NCI-H2196 (cell line): ENCODE measurements around the gene FGF4.

Experiments
- DNase-seq: peaks from one replicate; lab custom pipeline; 2025; ENCODE audit not compliant: unreplicated experiment; lab: John Stamatoyannopoulos, UW

The FGF4 gene

DNA sequence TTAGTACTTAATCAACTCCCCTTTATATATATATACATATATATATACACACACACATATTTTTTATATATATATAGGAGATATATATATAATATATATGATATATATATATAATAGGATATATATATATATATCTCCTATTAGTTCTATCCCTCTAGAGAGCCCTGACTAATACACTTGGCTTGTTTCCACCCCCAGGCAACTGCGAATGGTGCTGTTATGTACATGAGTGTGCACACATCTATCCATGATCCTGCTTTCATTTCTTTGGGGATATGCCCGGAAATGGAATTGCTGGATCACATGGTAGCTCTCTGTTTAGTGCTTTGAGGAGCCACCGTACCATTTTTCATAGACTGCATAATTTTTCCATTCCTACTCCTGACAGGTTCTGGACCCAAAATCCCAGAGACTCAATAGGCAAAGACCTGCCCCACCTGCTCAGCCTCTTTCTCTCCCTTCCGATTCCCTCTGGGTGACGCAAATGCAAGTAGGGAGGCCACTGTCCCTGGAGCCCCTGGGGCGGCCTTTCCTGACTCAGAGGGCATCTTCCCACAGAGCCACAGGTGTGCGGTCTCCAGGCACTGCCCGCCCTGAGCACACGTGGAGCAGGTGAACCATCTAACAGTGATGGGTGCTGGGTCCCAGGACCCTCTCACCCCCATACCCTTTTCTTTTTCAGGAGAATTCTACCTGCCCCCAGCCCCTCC is 32.1 kb upstream of the FGF4 start:
- no peak for DNase-seq

DNA sequence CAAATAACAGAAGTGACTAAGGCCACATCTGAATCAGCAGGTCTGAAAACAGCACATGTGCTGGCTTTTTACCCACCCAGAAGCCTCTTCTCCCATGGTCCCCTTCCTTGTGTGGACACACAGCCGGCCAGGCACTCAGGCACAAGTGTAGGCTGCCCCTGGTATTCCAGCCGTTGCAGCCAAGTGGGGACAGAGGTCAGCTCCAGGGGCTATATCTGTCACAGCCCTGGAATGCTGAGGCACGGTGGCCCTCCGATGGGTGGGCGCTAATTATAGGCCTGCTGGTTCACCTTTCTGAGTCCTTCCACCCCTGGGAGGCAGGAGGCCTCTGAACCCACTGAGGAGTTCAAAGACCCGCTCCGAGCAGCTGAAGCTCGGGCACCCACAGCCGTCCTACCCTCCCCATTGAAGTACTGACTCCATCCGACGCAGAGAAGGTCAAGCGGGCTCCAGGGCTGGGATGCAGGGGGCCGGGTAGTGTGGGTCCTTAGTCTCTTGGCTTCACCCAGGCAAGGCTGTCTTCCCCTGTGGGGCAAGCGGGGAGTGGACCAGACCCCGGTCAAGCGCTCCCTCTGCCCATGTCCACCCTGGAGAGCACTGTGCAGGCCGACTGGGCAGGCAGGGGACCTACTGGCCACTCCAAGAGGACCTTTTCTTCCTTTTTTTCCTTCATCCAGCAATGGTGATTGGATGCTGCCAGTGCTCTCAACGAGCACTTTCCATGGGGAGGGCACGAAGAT is 29.8 kb upstream of the FGF4 start:
- no peak for DNase-seq

- no peak for DNase-seq
Observed at GRCh38 chr11:69803604-69804218, 28.6 kb upstream of the FGF4 start.

DNA sequence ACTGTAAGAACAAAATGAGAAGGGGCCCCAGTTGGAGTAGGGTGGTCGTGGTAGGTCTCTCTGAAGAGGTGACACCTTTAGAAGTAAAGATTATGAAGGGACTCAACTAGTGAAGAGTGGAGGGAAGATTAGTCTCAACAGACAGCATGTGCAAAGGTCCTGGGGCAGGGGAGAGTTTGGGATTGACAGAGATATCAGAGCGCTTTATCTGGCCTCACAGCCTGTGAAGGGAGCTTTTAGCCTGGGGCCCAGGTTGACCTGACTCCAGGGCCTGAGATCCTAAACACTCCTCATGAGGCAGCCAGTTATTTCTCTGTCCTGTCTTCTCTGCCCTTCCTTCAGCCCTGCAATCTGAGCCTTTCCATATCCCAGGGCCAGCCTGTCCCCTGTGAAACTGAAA is 27.9 kb upstream of the FGF4 start:
- DNase-seq, result no peak

GRCh38 chr11:69802590-69802989 is 27.4 kb upstream of the FGF4 start:
- DNase-seq, result no peak

- no peak for DNase-seq
Observed at GRCh38 chr11:69801513-69802335, 26.6 kb upstream of the FGF4 start.

GRCh38 chr11:69800278-69800677 is 25.1 kb upstream of the FGF4 start:
- DNase-seq, result no peak

DNA sequence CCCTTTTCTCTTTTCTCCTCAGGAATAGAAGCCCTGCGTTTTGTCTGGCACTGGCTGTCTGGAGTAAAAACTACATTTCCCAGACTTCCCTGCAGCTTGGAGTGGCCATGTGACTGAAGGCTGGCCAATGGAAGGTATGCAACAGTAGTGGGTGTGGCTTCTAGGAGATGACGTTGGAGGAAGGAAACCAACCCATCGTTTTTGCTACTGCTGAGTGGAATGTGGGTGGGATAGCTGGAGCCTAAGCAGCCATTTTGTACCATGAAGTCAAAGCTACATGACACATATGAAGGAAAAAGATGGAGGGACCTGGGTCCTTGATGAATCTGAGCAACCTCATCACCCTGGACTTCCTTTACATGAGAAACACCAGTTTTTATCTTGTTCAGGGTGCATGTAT is 24.4 kb upstream of the FGF4 start:
- no peak for DNase-seq

- DNase-seq, result no peak
Observed at GRCh38 chr11:69799097-69799496, 24.0 kb upstream of the FGF4 start.

GRCh38 chr11:69797737-69798528 is 22.8 kb upstream of the FGF4 start:
- DNase-seq, result no peak

- no peak for DNase-seq
Observed at GRCh38 chr11:69797156-69797555, 22.0 kb upstream of the FGF4 start.

DNA sequence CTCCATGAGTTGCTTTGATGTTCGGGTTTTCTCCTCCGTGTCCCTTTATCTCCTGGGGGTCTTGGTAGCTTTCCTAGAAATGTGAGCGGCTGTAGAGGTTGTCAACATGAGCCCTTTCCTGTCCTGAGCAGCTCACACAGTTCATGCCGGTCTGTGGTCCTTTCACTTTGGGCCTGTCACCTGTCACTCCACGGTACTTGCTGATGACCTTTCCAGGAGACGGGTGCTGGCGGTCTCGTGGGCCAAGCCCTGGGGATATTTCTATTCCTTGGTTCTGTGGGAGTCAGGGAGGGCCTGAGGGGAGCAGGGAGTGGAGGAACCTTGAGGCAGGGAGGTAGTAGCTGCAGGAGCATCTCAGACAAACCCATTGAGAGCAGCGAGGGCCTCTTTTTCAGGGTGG is 20.9 kb upstream of the FGF4 start:
- no peak for DNase-seq

- no peak for DNase-seq
Observed at GRCh38 chr11:69791276-69792180, 16.4 kb upstream of the FGF4 start.

GRCh38 chr11:69788956-69789355 is 13.8 kb upstream of the FGF4 start:
- DNase-seq, result no peak

DNA sequence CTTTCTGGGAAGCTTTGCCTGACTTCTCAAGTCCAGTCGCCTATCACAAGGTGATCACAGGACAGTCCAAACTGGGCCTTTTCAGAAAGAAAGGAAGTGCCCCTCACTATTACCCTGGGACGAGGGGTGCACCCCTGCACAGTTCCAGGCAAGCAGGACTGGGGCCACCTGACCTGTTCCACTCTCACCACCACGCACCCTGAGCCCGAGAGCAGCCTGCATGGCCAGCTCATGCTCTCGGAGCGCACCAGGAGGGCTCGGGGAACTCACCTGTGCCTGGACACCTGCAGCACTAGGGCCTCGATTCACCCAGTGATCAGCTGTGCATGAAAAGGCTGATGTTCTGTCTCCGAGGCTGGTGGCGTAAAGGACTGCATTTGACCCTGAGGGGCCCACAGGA is 12.8 kb upstream of the FGF4 start:
- DNase-seq, result no peak

GRCh38 chr11:69787457-69787856 is 12.3 kb upstream of the FGF4 start:
- DNase-seq, result no peak

DNA sequence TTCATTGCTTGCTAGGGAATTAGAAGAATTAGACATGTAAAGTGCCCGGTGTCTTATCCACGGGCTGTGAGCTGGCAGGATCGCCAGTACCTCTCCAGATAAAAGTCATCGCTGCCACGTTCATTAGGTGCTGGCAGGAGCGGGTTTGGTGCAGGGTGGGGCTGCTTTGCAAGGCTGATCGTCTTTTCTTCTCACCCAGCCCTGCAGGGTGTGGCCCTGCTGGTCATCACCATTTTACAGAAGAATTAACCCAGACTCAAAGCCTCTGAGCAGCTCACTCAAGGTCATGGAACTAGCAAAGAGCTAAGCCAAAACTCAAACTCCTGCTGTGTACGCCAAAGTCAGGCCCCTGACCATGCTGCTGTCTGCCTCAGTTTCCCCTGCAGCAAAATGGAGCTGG is 6.1 kb upstream of the FGF4 start:
- DNase-seq, result no peak

- DNase-seq, result no peak
Observed at GRCh38 chr11:69778373-69778772, 3.2 kb upstream of the FGF4 start.

GRCh38 chr11:69774354-69775162 is 583 bp downstream of the FGF4 start:
- DNase-seq, result no peak
